HG02943 (cell line): ENCODE results near the gene SERPIND1.
"Not testable (repeated sequence)": the region's sequence is repeated elsewhere in the genome, so short reads cannot be mapped to it uniquely, and the experiment has no call there.

Experiments
- ATAC-seq: cut with Tn5 transposase; IDR thresholded peaks from one replicate; pipeline ENCODE4 v1.9.1; 2021; ENCODE audit warnings: mild to moderate bottlenecking, low read depth, moderate library complexity; ENCODE audit not compliant: unreplicated experiment

The SERPIND1 gene

GRCh38 chr22:20773793-20774212 lies at the start of gene SERPIND1:
Gene SERPIND1 (plus strand): TSS chr22:20774113. CDS start chr22:20779313, 5,200 bp downstream.
- no peak for ATAC-seq

- ATAC-seq = no peak
Observed at GRCh38 chr22:20724676-20725454, 49.0 kb upstream of the SERPIND1 start.

GRCh38 chr22:20725987-20726558 lies 47.8 kb upstream of the SERPIND1 start:
- no peak for ATAC-seq

- ATAC-seq = no peak
Observed at GRCh38 chr22:20727118-20728015, 46.5 kb upstream of the SERPIND1 start.

- no peak for ATAC-seq
Observed at GRCh38 chr22:20728523-20729190, 45.3 kb upstream of the SERPIND1 start.

- no peak for ATAC-seq
Observed at GRCh38 chr22:20729194-20729593, 44.7 kb upstream of the SERPIND1 start.

- not testable (repeated sequence) for ATAC-seq
Observed at GRCh38 chr22:20732431-20732830, 41.5 kb upstream of the SERPIND1 start.

GRCh38 chr22:20735356-20736162 lies 38.4 kb upstream of the SERPIND1 start:
- ATAC-seq = not testable (repeated sequence)

GRCh38 chr22:20736891-20737290 lies 37.0 kb upstream of the SERPIND1 start:
- not testable (repeated sequence) for ATAC-seq

GRCh38 chr22:20738394-20739089 lies 35.4 kb upstream of the SERPIND1 start:
- ATAC-seq = no peak

GRCh38 chr22:20740222-20740951 lies 33.5 kb upstream of the SERPIND1 start:
- ATAC-seq = no peak

GRCh38 chr22:20741008-20741633 lies 32.8 kb upstream of the SERPIND1 start:
- ATAC-seq = no peak

- no peak for ATAC-seq
Observed at GRCh38 chr22:20741634-20742581, 32.0 kb upstream of the SERPIND1 start.

GRCh38 chr22:20742764-20743163 lies 31.1 kb upstream of the SERPIND1 start:
- no peak for ATAC-seq

- ATAC-seq = no peak
Observed at GRCh38 chr22:20744456-20744855, 29.5 kb upstream of the SERPIND1 start.

- ATAC-seq = no peak
Observed at GRCh38 chr22:20745119-20745518, 28.8 kb upstream of the SERPIND1 start.
